NCI-H446 treated with DMSO at 0.1 percent for 48 hours (cell line): Measurements from ENCODE around the gene PGLYRP3.
"Not testable (repeated sequence)": the region's sequence is repeated elsewhere in the genome, so short reads cannot be mapped to it uniquely, and the experiment has no call there.

Experiments used
- DNase-seq: peaks from one replicate; lab custom pipeline; 2025; lab: John Stamatoyannopoulos, UW

PGLYRP3 gene

DNA sequence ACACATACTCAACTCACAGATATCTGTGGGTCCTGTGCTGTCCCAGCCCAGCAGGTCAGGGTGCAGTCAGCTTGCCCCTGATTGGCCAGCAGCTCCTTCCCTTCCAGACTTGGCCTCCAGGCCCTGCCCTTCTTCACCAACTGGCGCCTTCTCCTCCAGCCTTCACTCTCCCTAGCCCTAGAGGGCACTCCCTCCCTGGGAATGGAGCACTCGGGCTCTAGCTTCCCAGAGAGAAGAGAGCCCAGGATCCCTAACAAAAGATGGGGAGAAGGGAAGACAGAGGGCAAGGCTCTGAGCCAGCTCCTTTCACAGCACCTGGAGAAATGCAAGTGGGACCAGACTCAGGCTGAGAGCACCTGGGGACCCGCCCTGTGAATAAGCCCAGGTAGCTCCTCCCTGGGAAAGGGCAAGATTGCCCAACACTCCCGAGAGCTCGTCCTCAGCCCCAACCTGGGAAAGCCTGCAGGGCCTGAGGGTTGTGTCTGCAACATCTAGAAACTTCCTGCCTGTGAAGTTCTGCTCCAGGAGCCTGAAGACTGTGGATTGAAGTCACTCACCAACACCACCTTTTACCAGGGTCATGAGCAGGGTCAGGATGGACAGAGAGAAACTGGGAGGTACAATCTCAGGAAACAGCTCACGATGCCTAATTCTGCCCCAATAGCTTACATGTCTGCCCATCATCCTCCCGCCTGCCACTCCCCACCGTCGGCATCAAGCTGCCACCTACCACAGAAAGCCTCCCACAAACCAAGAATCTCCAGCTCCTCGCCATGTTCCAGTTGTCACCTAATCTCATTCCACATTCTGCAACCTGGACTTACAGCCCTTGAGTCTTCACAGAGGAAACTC is 36.0 kb upstream of the PGLYRP3 start, which contains the start of gene PGLYRP4:
TSS of gene PGLYRP4 (minus strand) at position 331 of the 852 bp plus-strand sequence. CDS start 909 bp downstream, outside the sequence.
- no peak for DNase-seq

DNA sequence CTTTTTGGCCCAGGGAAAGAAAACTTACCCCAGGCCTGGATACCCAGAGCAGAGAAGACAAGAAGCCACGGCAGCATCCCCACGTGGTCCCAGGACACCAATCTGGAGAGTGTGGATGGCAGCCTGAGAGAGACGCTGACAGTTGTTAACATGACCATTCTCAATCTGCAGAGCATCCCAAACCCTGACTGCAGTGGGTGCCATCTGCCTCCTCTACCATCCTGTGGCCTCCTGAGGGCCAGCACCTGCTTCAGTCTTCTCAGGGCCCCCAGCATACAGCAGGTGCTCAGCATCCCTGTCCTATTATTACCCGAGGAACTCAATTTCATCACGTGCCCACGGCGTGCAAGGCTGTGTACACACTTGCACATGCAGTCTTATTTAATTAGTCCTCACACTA is 35.1 kb upstream of the PGLYRP3 start:
- DNase-seq = no peak

DNA sequence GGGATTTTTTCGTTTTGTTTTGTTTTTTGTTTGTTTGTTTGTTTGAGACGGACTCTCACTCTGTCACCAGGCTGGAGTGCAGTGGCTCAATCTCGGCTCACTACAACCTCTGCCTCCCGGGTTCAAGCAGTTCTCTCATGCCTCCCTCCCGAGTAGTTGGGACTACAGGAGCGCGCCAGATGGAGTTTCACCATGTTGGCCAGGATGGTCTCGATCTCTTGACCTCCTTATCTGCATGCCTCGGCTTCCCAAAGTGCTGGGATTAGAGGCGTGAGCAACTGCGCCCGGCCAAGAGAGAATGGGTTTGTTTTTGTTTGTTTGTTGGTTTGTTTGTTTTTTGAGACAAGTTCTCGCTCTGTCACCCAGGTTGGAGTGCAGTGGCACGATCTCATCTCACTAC is 34.3 kb upstream of the PGLYRP3 start:
- DNase-seq = not testable (repeated sequence)

DNA sequence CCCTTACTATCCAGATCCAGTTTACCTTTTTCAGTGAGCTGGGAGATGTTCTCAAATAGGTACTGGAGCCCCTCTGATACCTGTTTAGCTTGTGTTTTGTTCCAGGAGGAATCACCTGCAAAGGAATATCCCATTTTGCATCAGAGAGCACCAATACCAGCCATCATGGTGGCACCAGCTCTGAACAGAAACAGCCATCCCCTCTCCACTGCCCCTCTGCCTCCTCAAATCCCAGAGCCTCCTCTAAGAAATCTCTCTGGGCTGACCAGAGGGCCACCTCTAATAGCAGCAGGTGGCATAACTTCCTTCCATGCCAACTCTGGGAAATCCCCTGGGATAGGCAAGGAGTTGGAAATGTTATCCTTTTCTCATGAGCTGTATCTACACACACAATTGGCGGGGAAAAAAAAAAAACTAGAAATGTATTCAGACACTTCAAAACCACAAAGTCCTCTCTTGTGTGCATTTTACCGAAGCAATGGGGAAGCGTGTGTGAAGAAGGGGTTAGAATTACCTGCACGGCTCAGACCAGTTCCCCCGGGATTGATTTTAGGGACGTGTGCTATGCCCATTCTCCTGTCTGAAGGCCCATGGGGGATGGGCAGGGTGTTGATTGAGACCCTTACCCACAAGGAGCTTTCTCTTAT is 33.4 kb upstream of the PGLYRP3 start:
- DNase-seq = no peak

DNA sequence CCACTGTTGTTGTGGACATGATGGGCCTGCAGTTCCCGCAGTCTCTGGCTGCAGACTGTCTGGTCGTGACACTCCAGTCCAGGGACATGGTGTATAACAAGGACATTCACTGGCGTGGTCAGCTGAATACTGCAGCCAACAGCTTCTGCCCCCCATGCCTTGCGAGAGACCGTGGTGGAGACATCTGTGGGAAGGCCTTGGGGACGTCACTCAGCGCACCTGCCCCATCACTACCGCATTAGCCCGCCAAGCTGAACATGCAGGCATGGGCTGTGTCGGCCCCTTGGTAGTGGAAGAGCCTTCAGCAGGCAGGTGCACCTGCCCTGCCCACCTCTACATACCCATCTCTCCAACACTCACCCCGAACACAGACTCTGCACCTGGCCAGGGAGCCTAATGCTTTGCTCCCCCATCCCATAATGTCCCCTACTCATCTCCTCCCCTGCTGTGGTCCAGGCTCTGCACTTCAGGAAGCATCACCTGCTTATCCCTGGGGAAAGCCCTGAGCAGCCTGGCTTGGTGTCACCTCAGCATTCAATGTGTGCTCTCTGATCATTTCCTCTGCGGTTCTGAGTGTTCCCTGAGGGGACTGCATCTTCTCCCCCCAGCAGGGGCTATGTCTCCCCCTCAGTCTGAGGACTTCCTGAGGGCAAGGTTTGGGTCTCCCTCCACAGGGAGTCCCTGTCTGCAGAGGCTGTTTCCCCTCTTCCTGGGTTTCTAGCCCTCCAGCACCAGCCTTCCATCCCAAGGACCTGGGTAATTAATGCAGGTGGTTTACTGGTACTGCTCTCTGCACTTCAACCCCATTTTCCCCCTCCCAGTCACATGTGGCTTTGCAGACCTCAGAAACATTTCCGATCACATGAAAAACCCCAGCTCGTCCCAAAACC is 32.7 kb upstream of the PGLYRP3 start:
- DNase-seq = no peak

DNA sequence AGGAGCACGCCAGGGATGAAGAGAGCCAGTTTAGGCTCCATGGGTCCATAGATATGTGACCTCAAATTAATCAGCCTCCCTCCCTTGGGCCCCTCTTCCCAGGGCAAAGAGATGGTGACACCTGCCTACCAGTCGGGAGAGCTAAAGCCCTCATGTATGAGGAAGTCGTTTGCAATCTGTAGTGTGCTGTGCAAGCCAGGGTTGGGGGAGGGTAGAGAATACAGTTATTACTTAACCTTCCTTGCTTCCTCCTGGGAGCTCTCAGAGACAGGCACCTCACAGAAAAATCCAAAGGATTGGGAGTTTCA is 31.9 kb upstream of the PGLYRP3 start:
- no peak for DNase-seq

DNA sequence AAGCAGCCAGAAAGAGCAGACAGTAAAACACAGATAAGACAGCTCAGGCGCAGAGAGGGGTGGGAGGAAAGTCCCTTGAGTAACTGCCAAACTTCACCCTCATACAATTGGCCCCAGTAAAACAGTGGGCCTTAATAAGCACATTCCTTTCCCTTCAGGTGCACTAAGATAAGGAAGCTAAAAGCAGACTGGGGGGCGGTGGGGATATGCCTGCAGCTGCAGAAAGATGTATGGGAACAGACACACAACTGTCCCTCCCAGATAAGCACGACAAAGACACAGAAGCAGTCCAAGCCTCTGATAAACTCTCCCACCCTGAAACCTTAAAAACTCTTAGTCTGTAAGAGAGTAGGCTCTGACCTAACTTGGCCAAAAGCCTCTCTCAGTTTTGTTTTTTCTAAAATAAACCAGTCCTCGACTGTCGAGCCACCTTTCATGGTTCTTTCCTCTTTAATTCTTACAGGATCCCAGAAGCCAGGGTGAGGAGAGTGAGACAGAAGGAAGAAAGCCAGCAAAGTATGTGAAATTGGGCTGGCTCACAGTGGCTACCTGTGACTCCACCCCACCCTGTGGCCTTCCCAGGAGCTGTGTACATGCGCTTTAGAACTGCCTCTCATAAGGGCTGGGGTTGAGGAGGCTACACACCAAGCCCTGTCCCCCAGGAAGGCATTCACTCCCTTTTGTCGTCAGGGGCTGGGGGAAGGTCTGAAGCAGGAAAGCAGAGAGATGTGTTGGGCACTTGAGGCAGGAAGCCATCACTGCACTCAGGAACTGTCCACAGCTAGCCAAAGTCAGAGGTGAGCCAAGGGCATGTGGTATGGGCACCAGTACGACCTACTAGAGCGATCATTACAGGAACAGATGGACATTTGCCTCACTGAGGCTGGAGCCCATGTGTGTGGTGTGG is 31.3 kb upstream of the PGLYRP3 start:
- DNase-seq = no peak

DNA sequence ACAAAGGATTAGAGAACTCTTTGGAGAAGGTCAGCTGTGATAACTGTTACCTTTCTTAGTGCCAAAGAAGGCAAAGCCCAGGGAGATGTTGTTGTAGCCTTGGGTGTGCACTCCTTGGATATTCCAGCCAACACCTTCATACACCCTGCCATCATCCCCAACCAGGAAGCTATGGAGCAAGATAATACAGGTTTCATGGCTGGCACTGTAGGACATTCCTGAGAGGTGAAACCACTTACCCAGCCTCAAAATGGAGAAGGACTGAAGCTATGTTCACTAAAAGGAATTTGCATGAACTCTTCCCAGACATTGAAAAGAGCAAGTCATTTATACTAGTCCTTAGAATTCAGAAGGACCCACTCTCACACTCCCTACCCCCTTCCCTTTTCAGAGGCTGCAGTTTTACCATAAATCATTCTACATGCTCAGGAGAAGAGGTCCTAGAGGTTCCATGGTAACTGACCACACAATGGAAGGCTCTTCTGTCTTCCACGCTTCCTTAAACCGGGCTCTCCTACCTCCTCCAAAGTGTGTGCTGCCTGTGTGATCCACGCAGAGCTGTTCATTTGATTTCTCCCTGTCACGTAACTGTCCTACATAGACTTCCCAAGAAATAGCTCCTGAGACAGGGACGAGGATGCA is 30.4 kb upstream of the PGLYRP3 start:
- DNase-seq = no peak

DNA sequence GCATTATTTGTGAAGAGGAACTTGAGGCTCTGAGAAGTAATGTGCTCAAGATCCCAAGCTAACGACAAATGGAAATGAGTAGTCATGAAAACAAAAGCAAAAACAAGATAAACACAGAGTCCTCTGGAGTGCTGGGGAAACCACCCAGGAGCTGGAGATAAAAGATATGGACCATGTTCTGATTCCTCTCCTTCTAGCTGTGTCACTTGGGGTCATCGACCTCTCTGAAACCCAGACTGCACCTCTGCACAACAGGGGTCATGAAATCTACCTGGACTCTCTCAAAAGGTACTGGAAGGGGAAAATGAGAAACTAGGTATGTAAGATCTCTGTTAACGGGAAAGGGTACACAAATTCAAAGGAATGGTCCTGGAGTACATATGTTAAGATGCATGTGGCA is 29.4 kb upstream of the PGLYRP3 start:
- no peak for DNase-seq

DNA sequence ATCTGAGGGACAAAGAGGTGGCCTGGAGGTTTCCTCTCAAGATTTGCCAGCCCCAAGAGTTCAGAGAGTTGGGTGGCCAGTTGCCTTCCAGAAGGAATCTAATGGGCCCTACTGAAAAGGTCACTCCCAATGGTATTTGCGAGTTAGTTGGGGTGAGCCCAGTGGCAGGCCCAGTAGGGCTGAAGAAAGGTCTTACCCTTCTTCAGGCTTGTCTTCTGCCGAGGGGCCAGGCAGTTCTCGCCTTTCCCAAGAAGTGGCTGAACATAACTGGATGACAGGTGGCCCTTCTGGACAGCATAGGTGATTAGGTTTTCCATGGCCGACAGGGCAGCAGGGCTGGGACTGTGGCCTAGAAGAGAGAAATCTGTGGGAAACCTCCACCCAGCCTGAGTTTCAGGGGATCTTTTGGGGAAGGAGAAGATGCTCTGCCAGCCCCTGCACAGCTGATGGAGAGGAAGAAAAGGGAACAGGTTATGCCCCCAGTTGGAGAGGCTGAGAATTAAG is 28.7 kb upstream of the PGLYRP3 start:
- no peak for DNase-seq

DNA sequence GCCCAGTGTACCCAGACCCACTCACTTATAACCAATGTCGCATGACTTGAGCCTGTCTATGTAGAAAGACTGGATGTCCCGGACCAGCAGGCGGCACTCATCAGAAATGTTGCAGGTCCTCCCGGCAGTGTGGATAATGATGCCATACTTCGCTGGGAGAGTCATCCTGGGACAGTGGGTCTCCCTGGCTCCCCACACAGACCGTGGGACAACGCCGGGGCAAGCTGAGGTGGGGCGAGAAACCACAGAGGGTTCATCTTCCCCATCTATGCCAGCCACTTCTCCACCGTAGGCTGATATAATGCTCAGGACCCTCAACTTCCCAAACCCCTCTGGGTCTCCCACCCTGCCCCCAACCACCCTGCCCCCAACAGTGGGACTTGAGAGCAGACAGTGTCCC is 27.6 kb upstream of the PGLYRP3 start:
- DNase-seq = no peak

DNA sequence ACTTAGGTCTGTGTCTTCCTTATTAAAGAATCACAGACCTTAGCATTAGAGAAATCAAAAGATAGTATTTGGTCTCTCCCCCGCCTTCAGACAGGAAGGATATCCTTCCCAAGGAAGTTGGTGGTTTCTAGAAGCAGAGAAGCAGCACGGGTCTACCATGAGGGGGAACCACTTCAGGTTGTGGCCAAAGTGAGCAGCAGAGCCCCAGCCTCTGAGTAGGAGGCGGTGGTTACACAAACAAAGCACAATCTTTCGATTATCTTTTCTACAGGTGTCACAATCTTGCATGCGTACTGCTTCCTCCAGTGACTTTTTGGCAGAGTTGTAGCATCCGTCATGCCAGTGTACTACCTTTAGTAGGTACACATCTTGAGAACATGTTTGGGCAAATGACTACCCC is 27.1 kb upstream of the PGLYRP3 start:
- DNase-seq = no peak

DNA sequence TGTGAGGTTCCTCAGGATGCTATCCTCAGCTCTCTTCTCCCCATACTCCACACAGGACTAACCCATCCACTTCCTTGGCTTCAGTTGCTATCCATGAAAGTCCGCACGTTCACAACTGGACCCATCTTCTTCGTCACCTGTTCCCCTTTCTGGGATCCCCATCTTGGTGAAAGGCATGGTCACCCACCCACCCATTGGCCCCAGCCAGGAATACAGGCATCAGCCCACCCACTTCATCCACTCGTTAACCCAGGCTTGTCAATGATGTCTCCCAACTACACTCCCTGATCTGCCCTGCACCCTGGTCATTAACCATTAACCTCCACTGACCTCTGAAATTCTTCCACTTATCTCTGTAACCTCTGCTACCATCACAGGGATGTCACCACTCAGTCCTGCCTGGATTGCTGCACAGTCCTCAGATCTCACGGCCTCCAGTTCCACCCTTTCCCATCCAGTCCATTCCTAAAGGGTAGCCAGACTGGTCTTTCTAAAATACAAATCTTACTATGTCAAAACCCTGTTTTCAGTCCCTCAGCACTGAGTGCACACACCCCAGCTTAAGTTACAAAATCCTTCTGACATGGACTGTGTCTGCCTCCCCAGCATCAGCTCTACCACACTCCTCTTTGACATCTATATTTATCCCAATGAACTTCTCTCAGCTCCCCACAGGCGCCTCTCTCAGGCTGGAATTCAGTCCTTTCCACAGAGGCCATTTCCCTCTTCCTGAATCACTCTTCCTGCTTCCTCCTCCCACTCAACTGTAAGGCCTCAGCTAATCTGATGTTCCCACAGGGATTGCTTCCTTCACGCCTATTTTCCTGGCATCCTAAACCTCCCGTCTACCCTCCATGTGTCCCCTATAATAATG is 25.5 kb upstream of the PGLYRP3 start:
- DNase-seq = no peak

DNA sequence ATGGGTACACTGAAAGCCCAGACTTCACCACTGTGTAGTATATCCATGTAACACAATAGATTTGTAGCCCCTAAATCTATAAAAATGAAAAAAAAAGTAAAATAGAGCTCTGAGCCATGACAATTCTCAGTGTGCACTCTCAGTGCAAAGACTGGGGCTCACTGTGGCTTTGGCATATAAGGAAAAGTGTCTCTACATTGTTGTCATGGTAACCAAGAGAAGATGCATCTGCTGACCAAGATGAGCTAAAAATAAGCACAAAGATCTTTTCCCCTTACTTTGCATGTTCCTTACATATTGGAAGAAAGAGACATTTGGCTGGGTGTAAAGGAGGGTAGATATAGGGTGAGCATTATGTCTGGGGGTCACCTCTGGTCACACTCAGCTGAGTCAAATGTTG is 23.9 kb upstream of the PGLYRP3 start:
- DNase-seq = no peak

DNA sequence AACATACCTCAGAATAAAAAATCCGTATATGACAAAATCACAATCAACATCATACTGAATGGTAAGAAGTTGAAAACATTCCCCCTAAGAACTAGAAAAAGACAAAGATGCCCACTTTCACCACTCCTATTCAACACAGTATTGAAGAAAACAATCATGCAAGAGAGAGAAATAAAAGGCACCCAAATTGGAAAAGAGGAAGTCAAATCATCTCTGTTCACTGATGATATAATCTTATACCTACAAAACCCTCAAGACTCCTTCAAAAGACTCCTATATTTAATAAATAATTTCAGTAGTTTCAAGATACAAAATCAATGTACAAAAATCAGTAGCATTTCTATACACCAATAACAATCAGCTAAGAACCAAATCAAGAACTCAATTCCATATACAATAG is 21.1 kb upstream of the PGLYRP3 start:
- no peak for DNase-seq

DNA sequence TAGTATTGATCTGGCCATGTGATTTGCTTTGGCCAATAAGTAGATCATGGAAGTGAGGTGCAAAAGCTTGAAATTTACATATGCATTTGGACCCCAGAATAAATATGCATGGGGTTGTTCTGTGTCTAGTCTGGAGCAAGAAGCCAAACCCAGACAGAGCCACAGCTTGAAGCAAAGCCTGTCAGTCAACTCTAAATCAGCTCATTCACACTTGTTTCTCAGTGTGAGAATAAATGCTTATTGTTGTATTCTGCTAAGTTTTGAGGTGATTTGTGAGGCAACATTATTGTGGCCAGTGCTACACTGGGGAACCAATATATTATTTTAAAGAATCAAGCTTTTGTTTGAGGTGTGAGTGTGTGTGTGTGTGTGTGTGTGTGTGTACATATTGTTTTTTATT is 12.2 kb upstream of the PGLYRP3 start:
- no peak for DNase-seq

DNA sequence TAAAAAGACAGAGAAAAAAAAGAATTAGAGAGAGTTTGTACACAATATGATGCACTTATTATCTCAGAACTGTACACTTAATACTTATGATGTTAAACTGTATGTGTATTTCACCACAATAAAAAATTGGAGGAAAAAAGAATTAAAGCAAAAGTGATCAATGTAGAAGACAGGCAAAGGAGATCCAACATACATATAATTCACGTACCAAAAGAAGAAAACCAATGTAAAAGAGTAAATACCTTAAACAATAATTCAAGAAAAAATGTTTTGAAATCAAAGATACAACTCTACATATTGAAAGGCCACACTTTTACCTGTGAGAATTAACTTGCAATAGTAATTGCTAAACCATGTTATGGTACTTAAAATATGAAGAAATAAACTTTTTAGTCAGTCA is 9.8 kb upstream of the PGLYRP3 start:
- DNase-seq = no peak

DNA sequence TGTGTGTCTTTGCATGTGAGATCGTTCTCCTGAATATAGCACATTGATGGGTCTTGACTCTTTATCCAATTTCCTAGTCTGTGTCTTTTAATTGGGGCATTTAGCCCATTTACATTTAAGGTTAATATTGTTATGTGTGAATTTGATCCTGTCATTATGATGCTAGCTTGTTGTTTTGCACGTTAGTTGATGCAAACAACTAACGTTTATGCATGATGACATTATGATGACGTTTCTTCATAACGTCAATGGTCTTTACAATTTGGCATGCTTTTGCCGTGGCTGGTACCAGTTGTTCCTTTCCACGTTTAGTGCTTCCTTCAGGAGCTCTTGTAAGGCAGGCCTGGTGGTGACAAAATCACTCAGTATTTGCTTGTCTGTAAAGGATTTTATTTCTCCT is 5.4 kb upstream of the PGLYRP3 start:
- not testable (repeated sequence) for DNase-seq

DNA sequence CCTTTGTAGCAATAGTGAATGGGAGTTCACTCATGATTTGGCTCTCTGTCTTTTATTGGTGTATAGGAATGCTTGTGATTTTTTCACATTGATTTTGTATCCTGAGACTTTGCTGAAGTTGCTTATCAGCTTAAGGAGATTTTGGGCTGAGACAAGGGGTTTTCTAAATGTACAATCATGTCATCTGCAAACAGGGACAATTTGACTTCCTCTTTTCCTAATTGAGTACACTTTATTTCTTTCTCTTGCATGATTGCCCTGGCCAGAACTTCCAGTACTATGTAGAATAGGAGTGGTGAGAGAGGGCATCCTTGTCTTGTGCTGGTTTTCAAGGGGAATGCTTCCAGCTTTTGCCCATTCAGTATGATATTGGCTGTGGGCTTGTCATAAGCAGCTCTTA is 3.3 kb upstream of the PGLYRP3 start:
- DNase-seq = not testable (repeated sequence)

DNA sequence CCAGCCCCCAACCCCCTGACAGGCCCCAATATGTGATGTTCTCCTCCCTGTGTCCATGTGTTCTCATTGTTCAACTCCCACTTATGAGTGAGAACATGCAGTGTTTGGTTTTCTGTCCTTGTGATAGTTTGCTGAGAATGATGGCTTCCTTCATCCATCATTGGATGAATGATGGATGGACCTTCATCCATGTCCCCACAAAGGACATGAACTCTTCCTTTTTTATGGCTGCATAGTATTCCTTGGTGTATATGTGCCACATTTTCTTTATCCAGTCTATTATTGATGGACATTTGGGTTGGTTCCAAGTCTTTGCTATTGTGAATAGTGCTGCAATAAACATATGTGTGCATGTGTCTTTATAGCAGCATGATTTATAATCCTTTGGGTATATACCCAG is 1.6 kb upstream of the PGLYRP3 start:
- DNase-seq = not testable (repeated sequence)
